ENCODE results near the gene ATN1.

DNA sequence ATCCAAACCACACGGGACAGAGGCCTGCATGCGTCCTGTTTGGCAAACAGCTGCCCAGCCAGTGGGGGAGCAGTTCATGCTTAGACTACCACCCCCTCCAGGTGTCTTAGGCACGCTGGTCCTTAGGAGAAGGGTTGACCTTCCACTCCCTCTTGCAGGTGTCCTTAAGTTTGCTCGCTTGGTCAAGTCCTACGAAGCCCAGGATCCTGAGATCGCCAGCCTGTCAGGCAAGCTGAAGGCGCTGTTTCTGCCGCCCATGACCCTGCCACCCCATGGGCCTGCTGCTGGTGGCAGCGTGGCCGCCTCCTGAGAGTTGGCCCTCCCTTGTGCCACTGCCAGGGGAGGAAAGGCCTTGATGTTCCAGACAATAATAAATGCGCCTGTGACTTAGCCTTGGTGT, 17.9 kb downstream of the ATN1 start:
- TF ChIP-seq, protein P1, sequence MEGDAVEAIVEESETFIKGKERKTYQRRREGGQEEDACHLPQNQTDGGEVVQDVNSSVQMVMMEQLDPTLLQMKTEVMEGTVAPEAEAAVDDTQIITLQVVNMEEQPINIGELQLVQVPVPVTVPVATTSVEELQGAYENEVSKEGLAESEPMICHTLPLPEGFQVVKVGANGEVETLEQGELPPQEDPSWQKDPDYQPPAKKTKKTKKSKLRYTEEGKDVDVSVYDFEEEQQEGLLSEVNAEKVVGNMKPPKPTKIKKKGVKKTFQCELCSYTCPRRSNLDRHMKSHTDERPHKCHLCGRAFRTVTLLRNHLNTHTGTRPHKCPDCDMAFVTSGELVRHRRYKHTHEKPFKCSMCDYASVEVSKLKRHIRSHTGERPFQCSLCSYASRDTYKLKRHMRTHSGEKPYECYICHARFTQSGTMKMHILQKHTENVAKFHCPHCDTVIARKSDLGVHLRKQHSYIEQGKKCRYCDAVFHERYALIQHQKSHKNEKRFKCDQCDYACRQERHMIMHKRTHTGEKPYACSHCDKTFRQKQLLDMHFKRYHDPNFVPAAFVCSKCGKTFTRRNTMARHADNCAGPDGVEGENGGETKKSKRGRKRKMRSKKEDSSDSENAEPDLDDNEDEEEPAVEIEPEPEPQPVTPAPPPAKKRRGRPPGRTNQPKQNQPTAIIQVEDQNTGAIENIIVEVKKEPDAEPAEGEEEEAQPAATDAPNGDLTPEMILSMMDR (IDR thresholded peaks at IDR 0.05) = no peak
- TF ChIP-seq EZH2 (IDR thresholded peaks at IDR 0.05) (no peak), EZH2phosphoT487 (IDR thresholded peaks at IDR 0.05) (no peak)

Data from neural progenitor cell (in vitro differentiated cells).